ENCODE results near the gene CYFIP1.

GRCh38 chr15:22927761-22928160, 52.4 kb downstream of the CYFIP1 start:
- TF ChIP-seq, protein P1, sequence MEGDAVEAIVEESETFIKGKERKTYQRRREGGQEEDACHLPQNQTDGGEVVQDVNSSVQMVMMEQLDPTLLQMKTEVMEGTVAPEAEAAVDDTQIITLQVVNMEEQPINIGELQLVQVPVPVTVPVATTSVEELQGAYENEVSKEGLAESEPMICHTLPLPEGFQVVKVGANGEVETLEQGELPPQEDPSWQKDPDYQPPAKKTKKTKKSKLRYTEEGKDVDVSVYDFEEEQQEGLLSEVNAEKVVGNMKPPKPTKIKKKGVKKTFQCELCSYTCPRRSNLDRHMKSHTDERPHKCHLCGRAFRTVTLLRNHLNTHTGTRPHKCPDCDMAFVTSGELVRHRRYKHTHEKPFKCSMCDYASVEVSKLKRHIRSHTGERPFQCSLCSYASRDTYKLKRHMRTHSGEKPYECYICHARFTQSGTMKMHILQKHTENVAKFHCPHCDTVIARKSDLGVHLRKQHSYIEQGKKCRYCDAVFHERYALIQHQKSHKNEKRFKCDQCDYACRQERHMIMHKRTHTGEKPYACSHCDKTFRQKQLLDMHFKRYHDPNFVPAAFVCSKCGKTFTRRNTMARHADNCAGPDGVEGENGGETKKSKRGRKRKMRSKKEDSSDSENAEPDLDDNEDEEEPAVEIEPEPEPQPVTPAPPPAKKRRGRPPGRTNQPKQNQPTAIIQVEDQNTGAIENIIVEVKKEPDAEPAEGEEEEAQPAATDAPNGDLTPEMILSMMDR (IDR thresholded peaks at IDR 0.05; ENCODE audit: insufficient read depth, low read length), result no peak
- TF ChIP-seq, protein P2, sequence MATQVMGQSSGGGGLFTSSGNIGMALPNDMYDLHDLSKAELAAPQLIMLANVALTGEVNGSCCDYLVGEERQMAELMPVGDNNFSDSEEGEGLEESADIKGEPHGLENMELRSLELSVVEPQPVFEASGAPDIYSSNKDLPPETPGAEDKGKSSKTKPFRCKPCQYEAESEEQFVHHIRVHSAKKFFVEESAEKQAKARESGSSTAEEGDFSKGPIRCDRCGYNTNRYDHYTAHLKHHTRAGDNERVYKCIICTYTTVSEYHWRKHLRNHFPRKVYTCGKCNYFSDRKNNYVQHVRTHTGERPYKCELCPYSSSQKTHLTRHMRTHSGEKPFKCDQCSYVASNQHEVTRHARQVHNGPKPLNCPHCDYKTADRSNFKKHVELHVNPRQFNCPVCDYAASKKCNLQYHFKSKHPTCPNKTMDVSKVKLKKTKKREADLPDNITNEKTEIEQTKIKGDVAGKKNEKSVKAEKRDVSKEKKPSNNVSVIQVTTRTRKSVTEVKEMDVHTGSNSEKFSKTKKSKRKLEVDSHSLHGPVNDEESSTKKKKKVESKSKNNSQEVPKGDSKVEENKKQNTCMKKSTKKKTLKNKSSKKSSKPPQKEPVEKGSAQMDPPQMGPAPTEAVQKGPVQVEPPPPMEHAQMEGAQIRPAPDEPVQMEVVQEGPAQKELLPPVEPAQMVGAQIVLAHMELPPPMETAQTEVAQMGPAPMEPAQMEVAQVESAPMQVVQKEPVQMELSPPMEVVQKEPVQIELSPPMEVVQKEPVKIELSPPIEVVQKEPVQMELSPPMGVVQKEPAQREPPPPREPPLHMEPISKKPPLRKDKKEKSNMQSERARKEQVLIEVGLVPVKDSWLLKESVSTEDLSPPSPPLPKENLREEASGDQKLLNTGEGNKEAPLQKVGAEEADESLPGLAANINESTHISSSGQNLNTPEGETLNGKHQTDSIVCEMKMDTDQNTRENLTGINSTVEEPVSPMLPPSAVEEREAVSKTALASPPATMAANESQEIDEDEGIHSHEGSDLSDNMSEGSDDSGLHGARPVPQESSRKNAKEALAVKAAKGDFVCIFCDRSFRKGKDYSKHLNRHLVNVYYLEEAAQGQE (IDR thresholded peaks at IDR 0.05; ENCODE audit: insufficient replicate concordance, low read depth), result no peak

Measured in HL-60 (cell line).